ENCODE results near the gene ABCB4.
A peak's percentile ranks its signal among the peaks of the same experiment; 100 is the strongest.

Gene ABCB4

DNA sequence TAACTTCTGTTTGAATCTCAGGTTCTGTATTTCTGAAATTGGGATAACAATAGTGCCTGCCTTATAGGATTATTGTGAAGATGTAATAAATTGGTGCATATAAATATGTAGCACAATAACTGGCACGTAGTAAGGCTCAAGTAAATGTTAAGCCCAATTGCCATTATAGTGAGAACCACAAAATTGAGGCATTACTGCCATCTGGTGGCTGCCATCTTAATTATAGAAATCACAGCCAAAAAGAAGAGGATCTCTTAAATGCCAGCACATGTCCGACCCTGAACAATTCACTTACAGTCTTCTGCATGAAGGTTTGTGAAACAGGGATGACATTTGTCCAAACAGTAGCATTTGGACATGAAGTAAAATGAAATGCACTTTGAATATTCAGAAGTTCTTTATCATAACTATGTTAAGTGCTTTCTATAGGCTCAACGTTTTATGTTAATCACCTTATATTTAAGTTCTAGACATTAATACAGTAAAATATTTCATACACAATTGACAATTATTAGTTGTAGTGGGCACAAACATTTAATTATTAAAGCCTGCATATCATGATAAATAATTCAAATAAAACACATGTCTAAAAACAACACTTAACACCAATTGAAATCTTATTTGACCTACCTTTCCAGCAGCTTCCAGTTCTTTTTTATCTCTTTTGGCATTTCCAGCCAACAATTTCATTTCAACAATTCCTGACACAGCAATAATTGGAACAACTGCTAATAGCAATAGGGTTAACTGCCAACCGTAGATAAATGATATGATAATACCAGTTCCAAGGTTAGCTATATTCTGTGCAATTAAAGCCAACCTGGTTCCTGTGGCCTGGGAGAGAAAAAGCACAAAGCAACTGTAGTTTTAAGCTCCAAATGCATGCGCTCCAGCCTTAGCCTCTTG is 58.5 kb downstream of the ABCB4 start:
- FAIRE-seq, result peak; percentile 15

DNA sequence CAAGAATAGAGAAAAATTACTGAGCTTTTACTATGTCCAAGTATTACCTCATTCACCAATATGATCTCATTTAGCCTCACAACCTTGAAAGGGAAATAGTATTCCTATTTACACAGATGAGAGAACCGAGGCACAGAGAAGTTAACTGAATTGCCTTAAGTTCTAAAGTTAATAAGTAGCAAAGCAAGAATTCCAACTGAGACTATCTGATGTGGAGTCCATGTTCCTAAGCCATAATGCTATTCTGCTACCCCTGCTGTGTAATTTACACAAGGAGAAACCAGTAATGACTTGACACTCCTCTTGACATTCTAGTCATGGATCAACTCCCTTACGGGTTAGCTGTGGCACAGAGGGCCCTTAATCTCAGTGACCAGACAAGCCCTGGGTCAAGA is 60.7 kb downstream of the ABCB4 start:
- no peak for FAIRE-seq

DNA sequence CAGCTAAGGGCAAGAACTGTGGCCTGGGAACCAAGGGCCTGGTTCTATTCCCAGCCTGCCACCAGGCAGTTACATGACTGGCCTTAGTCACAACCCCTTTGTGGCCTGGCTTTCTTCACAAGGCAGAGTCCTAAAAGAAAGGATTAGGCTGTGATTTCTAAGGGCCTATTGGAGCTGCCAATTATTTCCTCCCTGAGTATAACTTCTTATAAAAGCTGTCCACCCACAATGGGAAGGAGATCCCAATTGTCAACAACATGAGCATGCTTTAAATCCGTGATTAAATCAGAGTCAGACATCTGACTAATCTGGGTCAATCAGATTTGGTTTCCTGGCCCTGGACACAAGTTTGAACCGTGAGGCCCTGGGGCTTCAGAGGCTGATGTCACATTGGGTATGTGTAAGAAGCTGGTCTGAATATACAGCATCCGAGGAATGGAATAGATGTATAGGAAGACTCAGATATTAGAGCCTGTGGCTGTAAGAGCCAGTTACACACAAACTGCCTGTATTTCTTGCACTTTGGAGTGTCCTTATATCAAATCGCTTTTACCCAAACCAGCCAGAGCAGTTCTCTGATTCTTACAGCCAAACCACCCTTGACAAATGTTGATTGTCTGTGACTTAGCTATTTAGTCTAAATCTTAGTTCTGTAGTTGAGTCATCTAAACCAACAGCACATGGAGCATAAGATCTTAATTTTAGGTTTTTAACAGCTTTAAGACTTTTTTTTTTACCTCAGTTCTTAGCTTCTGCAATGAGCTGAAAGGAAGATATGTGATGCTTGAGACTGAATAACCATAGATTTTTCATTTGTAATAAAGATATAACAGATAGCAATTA is 61.3 kb downstream of the ABCB4 start:
- FAIRE-seq, result no peak

DNA sequence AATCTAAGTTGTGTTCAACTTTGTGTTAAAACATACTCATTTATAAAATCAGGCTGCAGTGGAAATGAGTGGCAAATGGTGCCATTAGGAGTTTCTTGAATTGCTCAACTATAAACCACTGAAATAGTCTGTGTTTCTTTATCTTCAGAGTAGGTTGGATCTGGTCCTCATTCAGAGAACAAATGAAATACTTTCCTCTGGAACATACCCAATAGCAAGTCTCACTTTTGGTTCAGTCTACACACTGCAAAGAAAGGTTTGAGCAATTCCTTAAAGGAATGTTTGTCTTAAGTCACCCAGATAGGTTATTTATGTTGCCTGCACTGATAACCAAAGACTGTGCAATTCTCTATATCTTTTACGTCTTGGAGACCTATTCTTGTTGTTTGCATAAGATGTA is 62.5 kb downstream of the ABCB4 start:
- FAIRE-seq, result no peak

DNA sequence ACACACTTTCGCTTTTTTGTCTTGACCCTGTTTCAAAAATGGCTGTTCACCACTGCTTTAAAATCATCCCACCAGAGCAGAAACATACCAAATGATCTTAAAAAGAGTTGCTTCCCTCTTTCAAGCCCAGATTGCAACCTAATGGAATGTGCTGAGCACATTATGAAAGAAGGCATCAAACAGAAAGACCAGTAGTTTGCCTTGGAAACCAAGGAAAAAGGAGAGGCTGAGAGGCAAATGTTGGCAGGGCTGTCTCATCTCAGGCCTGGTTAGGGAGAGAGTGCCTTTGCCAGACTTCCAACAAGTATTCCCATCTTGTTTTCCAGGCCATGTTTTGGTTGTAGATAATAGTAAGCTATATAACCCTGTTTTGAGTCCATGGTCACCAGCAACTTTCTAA is 64.3 kb downstream of the ABCB4 start:
- no peak for FAIRE-seq

DNA sequence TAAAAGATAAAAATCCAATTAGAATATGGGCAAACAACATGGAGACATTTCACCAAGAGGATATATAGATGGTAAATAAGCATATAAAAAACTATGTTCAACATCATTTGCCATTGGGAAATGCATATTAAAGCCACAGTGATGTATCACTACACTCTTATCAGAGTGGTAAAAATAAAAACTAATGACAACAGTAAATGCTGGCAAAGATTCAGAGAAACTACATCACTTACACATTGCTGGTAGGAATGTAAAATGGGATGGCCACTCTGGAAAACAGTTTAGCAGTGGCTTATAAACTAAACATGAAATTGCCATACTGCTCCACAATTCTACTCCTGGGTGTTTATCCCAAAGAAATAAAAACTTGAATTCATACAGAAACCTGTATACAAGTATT is 70.8 kb downstream of the ABCB4 start:
- FAIRE-seq, result no peak

DNA sequence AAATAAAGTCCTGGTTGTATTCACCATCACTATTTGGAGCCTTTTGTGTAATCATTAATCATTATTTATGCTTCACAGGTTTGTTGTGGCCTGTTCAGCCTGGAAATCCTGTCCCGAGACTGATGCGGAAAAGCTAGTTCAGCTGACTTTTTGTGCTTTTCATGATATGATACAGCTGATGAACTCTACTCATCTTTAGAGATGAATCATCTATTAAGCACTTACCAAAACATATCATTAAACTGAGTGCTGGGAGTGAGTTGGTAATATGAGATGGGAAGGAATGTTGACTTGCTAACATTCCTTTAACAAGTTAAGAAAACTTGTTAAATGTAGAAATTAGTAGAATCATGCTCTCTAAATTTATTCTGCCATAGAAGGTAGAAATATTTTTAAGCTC is 77.0 kb downstream of the ABCB4 start:
- FAIRE-seq, result no peak

DNA sequence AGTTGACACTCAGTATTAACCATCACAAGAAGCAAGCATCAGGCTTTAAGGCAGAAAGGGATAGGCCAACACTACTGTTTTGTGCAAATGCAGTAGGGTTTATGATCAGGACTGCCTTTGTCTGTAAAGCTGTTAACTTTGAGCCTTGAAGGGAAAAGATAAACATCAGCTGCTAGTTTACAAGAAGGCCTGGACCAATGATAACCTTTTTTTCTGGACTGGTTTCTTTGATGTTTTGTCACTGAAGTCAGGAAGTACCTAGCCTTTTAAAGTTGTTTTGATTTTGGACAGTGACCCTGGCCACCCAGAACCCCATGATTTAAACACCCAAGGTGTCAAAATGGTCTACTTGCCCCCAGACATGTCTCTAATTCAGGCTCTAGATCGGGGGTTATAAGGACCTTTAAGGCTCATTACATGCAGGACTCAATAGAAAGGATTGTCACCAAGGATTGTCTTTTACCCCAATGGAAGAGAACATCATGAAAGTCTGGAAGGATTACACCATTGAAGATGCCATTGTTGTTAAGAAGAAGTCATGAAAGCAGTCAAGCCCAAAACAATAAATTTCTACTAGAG is 79.9 kb downstream of the ABCB4 start:
- FAIRE-seq, result no peak

DNA sequence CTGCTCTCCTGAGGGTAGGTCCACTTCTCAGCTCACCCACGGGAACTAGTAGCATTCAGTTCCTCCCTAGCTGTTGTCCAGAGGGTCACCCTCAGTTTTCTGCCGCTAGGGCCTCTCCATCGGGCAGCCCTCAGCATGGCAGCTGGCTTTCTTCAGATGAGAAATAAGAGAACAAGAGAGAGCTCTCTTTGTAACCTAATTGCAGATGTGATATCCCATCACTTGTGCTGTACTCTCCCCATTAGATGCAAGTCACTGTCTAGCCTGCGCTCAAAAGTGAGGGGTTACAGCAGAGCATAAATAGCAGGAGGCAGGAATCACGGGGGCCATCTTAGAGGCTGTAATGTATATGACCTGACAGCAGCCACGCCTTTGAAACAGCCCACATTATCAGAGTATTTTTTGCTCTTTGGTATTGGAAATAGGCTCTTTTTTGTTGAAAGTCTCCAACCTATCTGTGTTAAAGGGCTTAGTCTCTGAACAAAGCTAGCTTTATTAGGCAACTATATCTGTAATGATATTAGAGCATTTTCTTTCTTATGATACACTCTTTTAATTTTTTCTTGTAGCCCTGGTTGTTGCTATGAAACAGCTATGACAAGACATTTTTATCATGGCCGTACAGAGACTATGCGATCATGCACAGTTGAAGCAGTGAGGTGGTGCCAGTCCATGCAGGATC is 84.3 kb downstream of the ABCB4 start:
- FAIRE-seq, result no peak

DNA sequence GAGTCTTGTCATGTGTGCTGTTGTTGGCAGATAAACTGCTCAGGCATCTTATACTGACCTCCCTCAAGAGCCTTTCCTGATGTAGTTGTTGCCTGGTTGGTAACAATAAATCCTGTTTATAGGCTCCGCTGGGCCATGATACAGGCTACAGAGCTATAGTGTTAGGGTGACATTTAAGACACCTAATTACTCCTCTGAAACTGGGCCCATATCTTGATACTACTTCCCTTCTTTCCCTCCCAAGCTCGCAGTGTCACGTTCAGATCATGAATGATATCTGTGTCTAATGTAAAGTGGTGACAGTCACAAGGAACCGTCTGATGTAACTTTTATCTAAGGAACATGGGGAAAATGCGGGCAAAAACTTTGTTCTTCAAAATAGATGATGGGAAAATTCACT is 94.6 kb downstream of the ABCB4 start:
- FAIRE-seq, result no peak

DNA sequence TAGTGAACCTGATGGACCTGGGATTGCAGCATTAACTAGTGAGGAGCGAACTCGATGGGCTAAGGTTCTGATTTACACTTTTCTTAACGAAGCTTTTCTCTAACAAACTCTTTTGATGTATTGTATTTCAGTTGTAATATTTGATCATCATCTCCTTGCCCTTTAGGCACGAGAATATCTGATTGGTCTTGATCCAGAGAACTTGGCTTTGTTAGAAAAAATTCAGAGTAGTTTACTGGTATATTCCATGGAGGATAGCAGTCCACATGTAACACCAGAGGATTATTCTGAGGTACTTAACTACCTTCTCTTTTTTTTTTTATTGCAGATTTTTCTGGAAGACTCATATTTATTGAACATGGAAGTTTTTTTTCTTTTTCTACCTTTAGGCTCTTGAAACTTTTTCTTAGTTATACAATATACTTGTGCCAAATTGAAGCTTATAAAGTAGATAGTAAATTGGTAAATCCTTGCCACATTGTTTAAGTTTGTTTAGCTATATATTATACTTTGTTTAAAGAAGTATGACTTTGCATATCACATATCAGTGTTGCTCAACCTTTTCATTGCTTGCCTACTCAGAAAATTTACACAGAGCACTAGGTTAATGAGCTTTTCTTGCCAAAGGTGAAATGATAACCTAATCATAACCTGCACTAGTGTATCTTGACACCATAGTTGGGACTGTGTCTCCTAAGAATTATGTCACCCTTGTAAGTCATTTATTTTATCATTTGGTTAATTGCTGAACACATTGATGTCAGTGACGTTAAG is 99.6 kb downstream of the ABCB4 start:
- no peak for FAIRE-seq

DNA sequence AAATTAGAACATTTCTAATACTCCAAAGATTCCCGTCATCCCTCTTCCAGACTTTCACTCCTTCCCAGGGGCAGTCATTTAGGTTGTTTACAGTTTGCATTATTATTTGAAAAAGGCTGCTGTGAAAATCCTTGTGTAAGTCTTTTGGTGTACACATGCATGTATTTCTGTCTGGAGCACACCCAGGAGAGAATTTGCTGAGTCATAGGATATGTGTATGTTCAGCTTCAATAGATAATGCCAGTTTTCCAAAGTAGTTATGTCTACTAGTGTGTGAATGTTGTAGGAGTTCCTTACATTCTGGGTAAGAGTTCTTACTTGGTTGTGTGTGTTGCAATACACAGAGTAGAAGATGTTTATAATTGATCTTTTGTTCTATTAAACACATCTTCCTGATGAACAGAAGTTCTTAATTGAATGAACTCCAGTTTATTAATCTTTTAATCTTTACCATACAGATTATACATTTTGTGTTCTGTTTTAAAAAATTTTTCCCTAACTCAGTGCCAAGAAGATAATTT is 104.8 kb downstream of the ABCB4 start:
- no peak for FAIRE-seq

DNA sequence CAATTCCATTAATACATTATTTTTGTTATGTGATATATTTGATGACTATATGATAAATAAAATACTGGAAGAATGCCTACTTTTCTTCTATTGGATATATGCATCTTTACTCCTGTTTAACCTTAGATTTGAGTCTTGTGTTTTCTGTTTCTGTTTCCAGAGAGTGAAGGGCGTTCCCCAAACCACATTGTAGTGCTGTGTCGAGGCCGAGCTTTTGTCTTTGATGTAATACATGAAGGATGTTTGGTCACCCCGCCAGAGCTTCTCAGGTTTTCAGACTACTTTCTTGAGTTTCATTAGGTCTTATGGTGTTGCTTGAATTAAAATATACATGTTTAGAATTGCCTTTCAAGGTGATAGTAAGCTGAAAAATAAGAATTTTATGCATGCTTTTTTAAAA is 106.3 kb downstream of the ABCB4 start:
- FAIRE-seq, result no peak

DNA sequence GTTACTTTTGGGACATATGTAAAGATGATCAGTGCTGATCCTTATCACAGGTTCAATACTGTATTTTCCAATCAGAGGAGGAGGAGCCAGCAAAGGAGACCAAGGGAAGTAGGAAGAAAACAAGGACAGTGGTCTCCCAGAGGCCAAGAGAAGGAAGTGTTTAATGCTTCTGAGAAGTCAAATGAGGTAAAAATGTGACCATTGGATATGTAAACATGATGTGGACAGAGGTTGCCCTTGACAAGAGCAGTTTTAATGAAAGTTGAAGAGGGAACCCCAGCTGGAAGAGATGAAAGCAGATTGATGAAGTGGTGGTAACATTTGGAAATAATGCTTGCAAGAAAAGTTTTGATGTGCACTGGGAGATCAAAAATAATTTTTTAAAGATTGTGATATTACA is 111.2 kb downstream of the ABCB4 start:
- FAIRE-seq, result no peak

DNA sequence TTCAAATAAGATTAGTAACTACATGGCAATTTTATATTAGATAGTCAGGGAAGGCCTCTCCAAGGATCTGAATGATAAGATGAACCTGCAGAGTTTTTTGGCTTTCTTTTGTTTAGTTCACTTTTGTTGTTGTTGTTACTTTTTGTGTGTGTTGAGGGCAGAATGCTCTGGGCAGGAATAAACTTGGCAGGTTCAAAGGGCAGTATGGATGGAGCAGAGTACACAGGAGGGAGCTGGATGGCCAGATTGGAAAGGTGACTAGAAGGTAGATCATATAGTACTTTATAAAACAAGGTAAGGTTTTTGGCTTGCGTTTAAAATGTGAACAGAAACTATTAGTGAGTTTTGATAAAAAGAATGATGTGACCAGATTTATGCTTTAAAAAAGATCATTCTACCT is 112.1 kb downstream of the ABCB4 start:
- FAIRE-seq, result no peak

DNA sequence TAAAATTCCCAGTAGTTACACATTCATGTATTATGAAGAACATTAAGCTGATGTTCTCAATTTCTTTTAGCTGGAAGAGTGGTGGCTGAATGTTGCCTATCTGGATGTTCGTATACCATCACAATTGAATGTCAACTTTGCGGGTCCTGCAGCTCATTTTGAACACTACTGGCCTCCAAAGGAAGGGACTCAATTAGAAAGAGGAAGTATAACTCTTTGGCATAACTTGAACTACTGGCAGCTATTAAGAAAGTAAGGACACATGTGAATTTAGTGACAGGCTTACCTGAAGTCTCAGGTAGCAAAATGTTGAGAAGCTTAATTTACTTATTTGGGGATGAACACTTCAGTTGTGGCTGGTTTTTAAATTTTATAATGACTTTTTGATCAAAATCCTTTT is 114.2 kb downstream of the ABCB4 start:
- no peak for FAIRE-seq

DNA sequence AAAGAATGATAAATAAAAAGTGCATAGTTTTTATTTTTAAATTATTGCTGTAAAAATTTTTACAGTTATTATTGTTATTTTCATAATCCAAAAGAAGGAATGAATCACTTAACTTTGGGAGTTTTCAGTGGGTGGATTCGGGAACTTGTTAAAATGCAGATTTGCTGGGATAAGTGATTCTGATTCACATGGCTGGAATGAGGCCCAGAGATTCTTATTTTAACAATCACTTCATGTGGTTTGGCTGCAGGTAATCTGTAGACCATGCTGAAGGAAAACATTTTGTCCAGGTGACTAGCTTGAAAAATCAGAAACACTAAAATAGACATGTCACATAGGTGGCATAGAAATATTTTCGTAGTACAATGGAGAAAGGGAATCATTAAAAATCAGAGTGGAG is 116.1 kb downstream of the ABCB4 start:
- no peak for FAIRE-seq

DNA sequence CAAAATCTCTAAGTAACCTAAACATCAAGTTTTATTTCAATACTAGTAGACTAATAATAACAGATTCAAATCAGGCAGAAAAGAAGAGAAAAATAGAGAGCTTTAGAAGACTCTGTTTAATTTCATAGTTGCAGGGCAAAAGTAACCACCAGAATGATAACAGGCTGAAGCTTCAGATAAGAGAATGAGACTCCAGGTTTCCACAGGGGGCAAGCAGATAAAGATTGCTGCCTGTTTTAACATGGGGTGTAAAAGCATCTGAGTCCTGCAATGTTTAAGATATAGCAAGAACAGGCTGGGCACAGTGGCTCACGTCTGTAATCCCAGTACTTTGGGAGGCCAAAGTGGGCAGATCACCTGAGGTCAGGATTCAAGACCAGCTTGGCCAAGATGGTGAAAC is 119.0 kb downstream of the ABCB4 start:
- no peak for FAIRE-seq

DNA sequence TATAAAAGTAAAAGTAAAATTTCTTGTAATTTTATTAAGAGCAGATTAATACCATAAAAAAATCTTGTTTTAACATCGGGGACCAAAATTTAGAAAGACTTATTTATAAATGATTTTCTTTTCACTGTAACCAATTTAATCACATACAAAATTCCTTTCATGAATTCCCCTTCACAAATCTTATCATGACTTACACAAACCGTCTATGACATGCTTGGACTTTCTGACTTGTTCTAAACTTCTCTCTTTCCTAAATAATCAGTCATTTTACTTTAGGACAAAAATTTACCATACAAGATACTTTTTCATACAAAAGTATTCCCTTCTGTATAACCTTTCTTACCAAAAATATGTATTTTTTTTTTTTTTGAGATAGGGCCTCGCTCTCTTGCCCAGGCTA is 120.7 kb downstream of the ABCB4 start:
- FAIRE-seq, result no peak
